Lower lobe of right lung (tissue), 2 donors: Measurements from ENCODE around the gene TMEM63B. TPM values are rescaled to one million over a fixed set of nuclear protein-coding genes. Genes with fewer than 3 reads are reported as not detected.

Experiments used
- ATAC-seq, 2 donors: fragments of 200-7000 bp; cut with Tn5 transposase; one replicate each; pipeline ENCODE4 v1.9.1; 2020 to 2022; ENCODE audit warnings: mild to moderate bottlenecking in 2 of 2, moderate library complexity in 2 of 2
- DNase-seq: peaks from one replicate; pipeline ENCODE4 v3.0.0-alpha.2; 2020
- H3K27ac ChIP-seq: fragments of 200-600 bp; one replicate; pipeline ENCODE4 v1.8.0; 2022
- H3K27me3 ChIP-seq: fragments of 200-600 bp; one replicate; pipeline ENCODE4 v1.8.0; 2022; ENCODE audit warnings: low read depth
- H3K36me3 ChIP-seq: fragments of 200-600 bp; one replicate; pipeline ENCODE4 v1.8.0; 2022; ENCODE audit warnings: mild to moderate bottlenecking
- H3K4me1 ChIP-seq: fragments of 200-600 bp; one replicate; pipeline ENCODE4 v1.8.0; 2022
- H3K4me3 ChIP-seq: fragments of 200-600 bp; one replicate; pipeline ENCODE4 v1.8.0; 2022; ENCODE audit warnings: mild to moderate bottlenecking
- H3K9me3 ChIP-seq: fragments of 200-600 bp; one replicate; pipeline ENCODE4 v1.8.0; 2022
- CTCF ChIP-seq: fragments of 200-600 bp; IDR thresholded peaks from one replicate; pipeline ENCODE4 v1.8.0; 2022; ENCODE audit warnings: antibody characterized with exemption, mild to moderate bottlenecking
- intact Hi-C: fragments of 100-400 bp; cut with DNase I; formaldehyde crosslinking; loops from one replicate; pipeline ENCODE4 v1.11.0; 2022
- total RNA-seq: library from RNA; stranded (reverse); fragmentation: NEBNext Ultra II Directional; extraction: Animal tissue kit (Norgen Biotek cat#: 25700); gene quantifications from one replicate; pipeline ENCODE4 v1.2.1, GENCODE V29; 2021
- donor health status: DM: no; HTN: yes; CAD: no; lungs with severe emphysema.

The TMEM63B gene
- total RNA-seq, 1 donor from 2014 or later, result 99.2 TPM

- H3K4me3 ChIP-seq, result no peak overlapping the region
These were observed 73.8 kb downstream of the TMEM63B start for GRCh38 chr6:44201200-44201599.

GRCh38 chr6:44201638-44202303, 74.4 kb downstream of the TMEM63B start:
- no peak for TF ChIP-seq CTCF
- Histone ChIP-seq H3K4me1 (no peaks in the 10 kb centered on the region), H3K4me3 (no peak overlapping the region), H3K27ac (no peak overlapping the region), H3K9me3 (no peaks in the 10 kb centered on the region), H3K27me3 (no peaks in the 10 kb centered on the region), H3K36me3 (no peaks in the 10 kb centered on the region)
- intact Hi-C loops, result no loop called here
- DNase-seq, result peak; percentile 10
- ATAC-seq, result no peak

More at GRCh38 chr6:44201200-44201599, 73.8 kb downstream of the TMEM63B start:
- ATAC-seq (no peak), DNase-seq (peak; percentile 33)
- Histone ChIP-seq H3K36me3 (no peaks in the 10 kb centered on the region), H3K4me1 (no peaks in the 10 kb centered on the region), H3K27ac (no peak overlapping the region), H3K27me3 (no peaks in the 10 kb centered on the region), H3K9me3 (no peaks in the 10 kb centered on the region)
- intact Hi-C loops, result no loop called here
- no peak for TF ChIP-seq CTCF

GRCh38 chr6:44202332-44202971, 75.1 kb downstream of the TMEM63B start:
- no peak overlapping the region for H3K4me3 ChIP-seq
- H3K27me3 ChIP-seq, result no peaks in the 10 kb centered on the region
- DNase-seq, result peak; percentile 14
- no peaks in the 10 kb centered on the region for H3K4me1 ChIP-seq
- no peak for TF ChIP-seq CTCF
- H3K36me3 ChIP-seq, result no peaks in the 10 kb centered on the region
- H3K27ac ChIP-seq, result no peak overlapping the region
- no peaks in the 10 kb centered on the region for H3K9me3 ChIP-seq
- intact Hi-C loops, result no loop called here
- no peak for ATAC-seq

DNA sequence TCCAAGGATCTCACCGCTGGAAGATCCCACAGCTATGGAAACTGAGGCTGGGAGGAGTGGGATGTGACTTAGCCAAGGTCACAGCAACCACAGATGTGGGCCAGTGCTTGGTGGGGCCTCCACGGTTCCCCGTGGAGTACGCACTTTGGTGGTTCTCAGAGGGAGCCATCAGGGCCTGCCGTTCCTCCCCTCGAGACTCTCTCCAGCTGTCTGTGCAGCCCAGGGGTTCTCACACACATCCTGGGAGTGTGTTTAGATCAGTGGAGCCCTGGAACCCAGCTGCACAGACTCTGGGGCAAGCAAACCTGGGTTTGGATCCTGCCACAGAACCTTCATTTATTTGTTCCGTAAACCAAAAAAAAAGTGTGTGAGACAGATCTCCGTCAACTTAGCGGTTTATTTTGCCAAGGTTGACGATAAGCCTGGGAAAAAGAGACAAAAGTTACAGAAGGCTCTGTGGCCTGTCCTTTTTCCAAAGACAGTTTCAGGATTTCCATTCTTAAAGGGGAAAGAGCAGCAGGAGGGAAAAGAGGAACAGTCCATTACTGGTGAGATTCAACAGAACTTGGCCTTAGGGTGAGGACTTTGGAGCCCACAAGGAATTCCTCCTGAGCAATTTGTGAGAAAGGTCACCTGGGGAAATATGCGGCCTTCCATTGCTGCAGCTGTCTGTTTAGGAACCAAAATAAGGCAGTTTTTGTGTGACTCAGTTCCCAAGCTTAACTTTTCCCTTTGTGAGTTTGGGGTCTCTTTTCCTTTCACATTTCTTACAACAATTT, 75.8 kb downstream of the TMEM63B start:
- no peak for ATAC-seq
- no peak for DNase-seq
- no peaks in the 10 kb centered on the region for H3K27me3 ChIP-seq
- TF ChIP-seq CTCF, result no peak
- no peak overlapping the region for H3K27ac ChIP-seq
- H3K9me3 ChIP-seq, result no peaks in the 10 kb centered on the region
- H3K4me1 ChIP-seq, result no peaks in the 10 kb centered on the region
- H3K4me3 ChIP-seq, result no peak overlapping the region
- no peaks in the 10 kb centered on the region for H3K36me3 ChIP-seq
- intact Hi-C loops, result no loop called here

DNA sequence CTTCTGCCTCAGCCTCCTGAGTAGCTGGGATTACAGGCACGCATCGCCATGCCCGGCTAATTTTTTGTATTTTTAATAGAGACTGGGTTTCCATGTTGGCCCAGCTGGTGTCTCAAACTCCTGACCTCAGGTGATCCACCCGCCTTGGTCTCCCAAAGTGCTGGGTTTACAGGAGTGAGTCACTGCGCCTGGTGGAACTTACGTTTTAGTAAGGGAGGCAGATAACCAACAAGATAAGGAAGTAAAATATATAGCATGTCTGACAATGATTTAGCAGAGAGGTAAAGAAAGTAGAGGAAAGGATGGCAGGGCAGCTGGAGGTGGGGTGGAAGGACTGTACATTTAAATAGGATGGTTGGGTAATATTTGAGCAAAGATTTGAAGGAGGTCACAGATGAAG, 76.6 kb downstream of the TMEM63B start:
- no peak for TF ChIP-seq CTCF
- ATAC-seq (no peak), DNase-seq (no peak)
- H3K9me3 ChIP-seq, result no peaks in the 10 kb centered on the region
- no peaks in the 10 kb centered on the region for H3K36me3 ChIP-seq
- no peak overlapping the region for H3K27ac ChIP-seq
- H3K4me3 ChIP-seq, result no peak overlapping the region
- H3K27me3 ChIP-seq, result no peaks in the 10 kb centered on the region
- H3K4me1 ChIP-seq, result no peaks in the 10 kb centered on the region
- intact Hi-C loops, result no loop called here

Other genes with a start within 250 kb of the TMEM63B start
- 83.9 TPM for gene MRPL14, start 102 bp upstream of the TMEM63B start, total RNA-seq
- gene CAPN11, start 31.3 kb downstream of the TMEM63B start, total RNA-seq, result 0.27 TPM
- gene MYMX, start 89.4 kb downstream of the TMEM63B start, total RNA-seq, result not detected
- gene SLC29A1, start 96.0 kb downstream of the TMEM63B start, total RNA-seq, result 36.2 TPM
- 680 TPM for gene HSP90AB1, start 119.5 kb downstream of the TMEM63B start, total RNA-seq
- 23.8 TPM for gene SLC35B2, start 130.0 kb downstream of the TMEM63B start, total RNA-seq
- gene NFKBIE, start 138.0 kb downstream of the TMEM63B start, total RNA-seq, result 10.4 TPM
- gene TMEM151B, start 142.9 kb downstream of the TMEM63B start, total RNA-seq, result not detected
- 12.0 TPM for gene AARS2, start 185.8 kb downstream of the TMEM63B start, total RNA-seq
- 1.8 TPM for gene SPATS1, start 215.1 kb downstream of the TMEM63B start, total RNA-seq